Adipocyte (in vitro differentiated cells): Measurements from ENCODE around the gene PLCB1.
A peak's percentile ranks its signal among the peaks of the same experiment; 100 is the strongest.

Source experiments
- DNase-seq: peaks from one replicate; pipeline ENCODE4 v3.0.0-alpha.2; 2015; ENCODE audit warnings: low read depth
- H3K27me3 ChIP-seq: replicated peaks from 2 replicates; pipeline ENCODE4 v1.7.0; 2013; ENCODE audit warnings: mild to moderate bottlenecking, low read length, moderate library complexity; ENCODE audit not compliant: control insufficient read depth, insufficient read depth
- H3K36me3 ChIP-seq: 2 replicates; pipeline ENCODE4 v1.7.0; 2013; ENCODE audit warnings: low read length, mild to moderate bottlenecking, moderate library complexity; ENCODE audit not compliant: control insufficient read depth, insufficient read depth, severe bottlenecking
- H3K4me1 ChIP-seq: 2 replicates; pipeline ENCODE4 v1.7.0; 2013; ENCODE audit warnings: mild to moderate bottlenecking, low read length, moderate library complexity; ENCODE audit not compliant: control insufficient read depth, insufficient read depth
- H3K4me3 ChIP-seq: 2 replicates; pipeline ENCODE4 v1.7.0; 2013; ENCODE audit warnings: mild to moderate bottlenecking, low read length, moderate library complexity
- H3K9ac ChIP-seq: 2 replicates; pipeline ENCODE4 v1.7.0; 2013; ENCODE audit warnings: mild to moderate bottlenecking, low read length, moderate library complexity
- H3K9me3 ChIP-seq: 2 replicates; pipeline ENCODE4 v1.7.0; 2013; ENCODE audit warnings: mild to moderate bottlenecking, low read length, moderate library complexity; ENCODE audit not compliant: control insufficient read depth

Gene PLCB1

GRCh38 chr20:8116067-8116811 lies 15.8 kb upstream of the PLCB1 start:
- H3K4me1 ChIP-seq: peaks cover 41% of the 10 kb centered on the region
- H3K9me3 ChIP-seq: no peaks in the 10 kb centered on the region
- no peaks in the 10 kb centered on the region for H3K36me3 ChIP-seq
- H3K27me3 ChIP-seq: no peaks in the 10 kb centered on the region
- peak overlapping the region; percentile 44 for H3K9ac ChIP-seq
- H3K4me3 ChIP-seq: peak overlapping the region; percentile 20
- peak; percentile 48 for DNase-seq

- Histone ChIP-seq H3K4me3 (no peak overlapping the region), H3K9ac (no peak overlapping the region), H3K4me1 (peaks cover 41% of the 10 kb centered on the region), H3K27me3 (no peaks in the 10 kb centered on the region), H3K9me3 (no peaks in the 10 kb centered on the region), H3K36me3 (no peaks in the 10 kb centered on the region)
- no peak for DNase-seq
Measured at GRCh38 chr20:8117636-8118035, 14.4 kb upstream of the PLCB1 start.

DNA sequence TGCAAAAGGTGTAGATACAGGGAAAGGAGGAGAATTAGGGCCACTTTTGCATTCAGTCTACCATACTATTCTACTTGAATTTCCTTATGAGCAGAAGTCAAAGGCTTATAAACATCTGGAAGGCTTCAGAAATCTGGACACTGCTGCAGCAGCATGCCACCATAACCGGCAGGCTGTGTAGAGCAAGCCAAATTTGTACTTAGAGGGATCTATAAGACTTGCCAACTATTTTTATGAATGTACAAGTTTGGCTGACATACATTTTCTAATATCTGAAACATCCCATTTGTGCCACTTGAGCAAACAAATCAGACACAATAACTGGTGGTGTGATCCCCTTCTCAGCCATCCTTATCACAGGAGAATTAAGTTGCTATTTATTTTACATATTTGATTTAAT lies 14.0 kb upstream of the PLCB1 start:
- Histone ChIP-seq H3K4me1 (peaks cover 41% of the 10 kb centered on the region), H3K9ac (no peak overlapping the region), H3K27me3 (no peaks in the 10 kb centered on the region), H3K36me3 (no peaks in the 10 kb centered on the region), H3K9me3 (no peaks in the 10 kb centered on the region), H3K4me3 (no peak overlapping the region)
- DNase-seq: peak; percentile 47

DNA sequence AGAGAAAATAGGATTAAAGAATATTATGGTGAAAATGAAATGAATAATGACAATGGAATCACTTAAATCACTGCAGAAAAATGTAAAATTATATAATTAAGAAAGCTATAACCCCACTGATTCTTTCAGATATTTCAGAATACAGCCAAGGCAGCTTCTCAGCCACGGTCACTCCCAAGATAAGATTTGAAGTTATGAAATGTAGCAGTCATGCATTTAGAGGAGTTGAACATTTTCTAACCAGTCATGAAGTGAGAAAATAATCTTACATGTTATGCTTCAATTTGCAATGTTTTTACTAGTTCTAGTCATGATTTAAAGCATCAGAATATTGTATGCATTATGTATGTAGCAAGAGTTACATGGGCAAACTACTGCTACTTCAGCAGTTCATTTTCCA lies 13.3 kb upstream of the PLCB1 start:
- Histone ChIP-seq H3K9me3 (no peaks in the 10 kb centered on the region), H3K36me3 (no peaks in the 10 kb centered on the region), H3K4me1 (peaks cover 41% of the 10 kb centered on the region), H3K4me3 (no peak overlapping the region), H3K27me3 (no peaks in the 10 kb centered on the region), H3K9ac (no peak overlapping the region)
- DNase-seq: peak; percentile 42

DNA sequence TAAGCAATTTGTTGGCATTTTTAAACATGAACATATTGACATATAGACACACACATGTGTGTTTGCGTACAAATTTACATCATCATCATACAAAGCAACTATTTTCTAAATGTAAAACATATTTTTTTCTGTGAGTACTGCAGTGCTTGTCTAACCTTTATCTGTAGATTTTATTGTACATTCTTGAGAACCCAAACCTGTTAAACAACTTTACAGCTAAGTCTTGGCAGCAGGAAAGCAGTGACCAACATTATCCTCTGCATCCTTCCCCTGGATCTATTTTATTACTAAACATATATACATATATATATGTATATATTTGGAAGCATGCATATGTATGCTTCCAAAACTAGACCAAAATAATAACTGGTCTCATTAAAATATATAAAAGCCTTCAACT lies 10.4 kb upstream of the PLCB1 start:
- Histone ChIP-seq H3K4me1 (peaks cover 26% of the 10 kb centered on the region), H3K9me3 (no peaks in the 10 kb centered on the region), H3K27me3 (no peaks in the 10 kb centered on the region), H3K9ac (no peak overlapping the region), H3K4me3 (no peak overlapping the region), H3K36me3 (no peaks in the 10 kb centered on the region)
- no peak for DNase-seq

DNA sequence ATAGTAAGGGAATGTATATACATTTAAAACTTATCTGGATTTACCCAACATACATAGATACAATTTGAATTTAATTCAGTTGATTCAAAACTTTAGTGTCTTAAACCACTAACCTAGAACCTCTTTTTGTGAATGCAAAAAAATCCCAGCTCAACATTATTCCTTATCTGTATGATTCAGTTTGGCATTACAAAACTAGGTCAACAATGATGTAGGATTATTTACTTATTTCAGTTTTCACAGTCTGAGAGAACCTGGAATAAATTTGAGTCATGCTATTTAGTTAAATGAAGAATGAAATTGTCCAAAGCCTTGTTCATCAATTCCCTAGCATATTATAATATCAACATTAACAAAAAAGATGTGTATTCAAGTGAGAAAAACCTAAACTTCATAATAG lies 7.4 kb upstream of the PLCB1 start:
- Histone ChIP-seq H3K27me3 (no peaks in the 10 kb centered on the region), H3K9me3 (no peaks in the 10 kb centered on the region), H3K36me3 (no peaks in the 10 kb centered on the region), H3K4me1 (no peaks in the 10 kb centered on the region), H3K9ac (no peak overlapping the region), H3K4me3 (no peak overlapping the region)
- peak; percentile 25 for DNase-seq

GRCh38 chr20:8126181-8126580 lies 5.9 kb upstream of the PLCB1 start:
- Histone ChIP-seq H3K36me3 (no peaks in the 10 kb centered on the region), H3K27me3 (no peaks in the 10 kb centered on the region), H3K9ac (no peak overlapping the region), H3K9me3 (no peaks in the 10 kb centered on the region), H3K4me3 (no peak overlapping the region), H3K4me1 (no peaks in the 10 kb centered on the region)
- no peak for DNase-seq

DNA sequence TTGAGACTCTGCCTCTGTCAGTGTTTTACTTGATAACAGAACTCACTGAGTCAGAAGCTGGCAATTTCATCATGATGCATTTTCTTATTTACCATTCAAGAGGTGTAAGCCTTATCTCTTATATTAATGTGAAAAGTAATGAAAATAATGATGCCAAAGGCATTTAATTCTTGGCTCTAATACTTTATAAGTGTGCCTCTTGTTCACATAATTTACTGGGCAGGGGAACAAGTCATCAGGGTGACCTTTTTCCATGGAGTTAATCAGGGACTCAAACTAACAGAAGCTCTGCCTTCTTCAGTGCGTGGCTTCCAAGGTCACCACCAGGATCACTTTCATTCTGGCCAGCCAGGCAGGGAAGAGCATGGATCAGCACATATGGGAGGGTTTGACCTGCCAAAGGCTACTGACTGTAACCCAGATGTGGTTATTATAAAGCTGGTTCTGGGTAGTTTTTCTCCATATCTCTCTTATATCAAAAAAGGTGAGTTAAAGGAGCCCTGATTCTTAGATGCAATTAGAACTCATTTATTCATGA lies 5.2 kb upstream of the PLCB1 start:
- no peaks in the 10 kb centered on the region for H3K4me1 ChIP-seq
- no peaks in the 10 kb centered on the region for H3K36me3 ChIP-seq
- no peaks in the 10 kb centered on the region for H3K27me3 ChIP-seq
- no peaks in the 10 kb centered on the region for H3K9me3 ChIP-seq
- H3K9ac ChIP-seq: no peak overlapping the region
- DNase-seq: no peak
- H3K4me3 ChIP-seq: no peak overlapping the region

DNA sequence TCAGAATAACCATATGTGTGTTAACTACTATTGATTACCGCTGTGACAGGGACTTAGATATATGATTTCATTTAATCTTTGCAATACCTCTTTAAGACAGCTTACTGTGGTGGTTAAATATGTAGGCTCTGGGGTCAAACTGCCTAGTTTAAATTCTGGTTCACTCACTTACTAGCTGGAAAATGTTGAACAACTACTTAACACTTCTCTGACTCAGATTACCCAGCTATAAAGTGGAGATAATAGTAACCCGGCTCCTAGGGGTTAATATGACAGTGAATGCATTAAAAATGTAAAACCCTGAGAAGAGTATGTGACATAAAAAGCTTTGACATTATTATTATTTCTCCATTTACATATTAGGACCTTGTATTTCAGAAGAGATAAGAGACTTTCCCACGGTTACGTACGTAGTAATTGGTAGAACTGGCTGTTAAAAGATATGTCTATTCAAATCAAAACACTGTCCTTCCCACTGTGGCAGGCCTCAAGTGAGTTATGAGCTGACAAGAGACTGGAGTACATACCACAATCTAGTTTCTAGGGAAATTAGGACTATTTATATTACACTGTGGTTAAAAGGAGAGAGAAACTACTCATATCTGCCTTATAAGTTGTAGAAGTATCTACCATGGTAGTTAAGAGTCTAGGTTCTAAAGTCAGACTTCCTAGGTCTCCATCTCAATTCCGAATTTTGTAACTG lies 4.4 kb upstream of the PLCB1 start:
- Histone ChIP-seq H3K4me3 (no peak overlapping the region), H3K9ac (no peak overlapping the region), H3K9me3 (no peaks in the 10 kb centered on the region), H3K36me3 (no peaks in the 10 kb centered on the region), H3K4me1 (no peaks in the 10 kb centered on the region), H3K27me3 (no peaks in the 10 kb centered on the region)
- no peak for DNase-seq

- peaks cover 5% of the 10 kb centered on the region for H3K4me1 ChIP-seq
- H3K9me3 ChIP-seq: no peaks in the 10 kb centered on the region
- no peaks in the 10 kb centered on the region for H3K27me3 ChIP-seq
- DNase-seq: no peak
- no peaks in the 10 kb centered on the region for H3K36me3 ChIP-seq
- no peak overlapping the region for H3K9ac ChIP-seq
- no peak overlapping the region for H3K4me3 ChIP-seq
Measured at GRCh38 chr20:8128291-8129060, 3.6 kb upstream of the PLCB1 start.
